ENCODE measurements around the gene GNPDA2. TPM values are rescaled to one million over a fixed set of nuclear protein-coding genes. Genes with fewer than 3 reads are reported as not detected.

Gene GNPDA2
- total RNA-seq, 1 donor from 2014 or later: 8.4 TPM

DNA sequence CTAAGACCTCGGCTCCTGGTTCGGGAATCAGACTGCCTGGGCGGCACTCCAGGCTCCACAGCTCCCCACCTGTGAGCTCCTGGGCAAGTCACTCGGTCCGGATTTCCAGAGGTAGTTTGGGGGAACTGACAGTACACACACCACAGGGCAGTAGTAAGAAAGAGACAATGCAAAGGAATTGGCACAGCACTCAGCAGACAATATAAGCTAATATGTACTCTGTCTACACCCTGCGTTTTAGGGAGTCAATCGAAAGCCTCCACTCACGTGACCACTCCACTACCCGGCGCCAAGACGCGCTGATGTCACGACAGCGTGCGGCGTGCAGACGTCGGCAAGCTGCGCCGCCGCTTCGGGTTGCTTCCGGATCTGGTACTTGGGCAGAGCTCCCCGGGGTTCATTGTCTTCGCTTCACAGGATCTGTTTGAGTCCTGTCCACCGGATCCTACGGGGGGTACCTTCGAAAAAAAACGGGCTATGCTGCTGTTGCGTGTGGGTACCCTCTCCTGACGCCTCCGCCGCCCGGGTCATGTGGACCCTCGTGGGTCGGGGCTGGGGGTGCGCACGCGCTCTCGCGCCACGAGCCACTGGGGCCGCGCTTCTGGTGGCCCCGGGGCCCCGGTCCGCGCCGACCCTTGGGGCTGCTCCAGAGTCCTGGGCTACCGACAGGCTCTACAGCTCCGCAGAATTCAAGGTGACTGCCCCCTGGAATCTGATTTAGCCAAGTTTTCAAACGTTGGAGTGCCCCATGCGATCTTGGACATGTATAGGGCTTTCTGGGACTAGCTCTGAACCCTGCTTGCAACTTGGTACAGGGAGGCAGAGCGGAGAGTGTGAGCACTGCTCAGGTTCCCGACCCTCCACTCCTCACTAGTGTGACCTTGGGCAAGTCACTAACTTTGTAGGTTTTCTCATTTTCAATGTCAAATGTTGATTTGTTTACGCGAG, 48.0 kb downstream of the GNPDA2 start, which contains the start of gene GUF1:
TSS of gene GUF1 (plus strand) at position 327 of the 948 bp plus-strand sequence. CDS start at position 530, 203 bp downstream.
- no peaks in the 10 kb centered on the region for H3K27me3 ChIP-seq (ENCODE audit: control insufficient read depth, insufficient read depth, low read length)
- peak within 1 kb of the TSS; percentile 61 for H3K4me3 ChIP-seq (ENCODE audit: low read depth, low read length)
- TF ChIP-seq, protein P1, sequence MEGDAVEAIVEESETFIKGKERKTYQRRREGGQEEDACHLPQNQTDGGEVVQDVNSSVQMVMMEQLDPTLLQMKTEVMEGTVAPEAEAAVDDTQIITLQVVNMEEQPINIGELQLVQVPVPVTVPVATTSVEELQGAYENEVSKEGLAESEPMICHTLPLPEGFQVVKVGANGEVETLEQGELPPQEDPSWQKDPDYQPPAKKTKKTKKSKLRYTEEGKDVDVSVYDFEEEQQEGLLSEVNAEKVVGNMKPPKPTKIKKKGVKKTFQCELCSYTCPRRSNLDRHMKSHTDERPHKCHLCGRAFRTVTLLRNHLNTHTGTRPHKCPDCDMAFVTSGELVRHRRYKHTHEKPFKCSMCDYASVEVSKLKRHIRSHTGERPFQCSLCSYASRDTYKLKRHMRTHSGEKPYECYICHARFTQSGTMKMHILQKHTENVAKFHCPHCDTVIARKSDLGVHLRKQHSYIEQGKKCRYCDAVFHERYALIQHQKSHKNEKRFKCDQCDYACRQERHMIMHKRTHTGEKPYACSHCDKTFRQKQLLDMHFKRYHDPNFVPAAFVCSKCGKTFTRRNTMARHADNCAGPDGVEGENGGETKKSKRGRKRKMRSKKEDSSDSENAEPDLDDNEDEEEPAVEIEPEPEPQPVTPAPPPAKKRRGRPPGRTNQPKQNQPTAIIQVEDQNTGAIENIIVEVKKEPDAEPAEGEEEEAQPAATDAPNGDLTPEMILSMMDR (IDR thresholded peaks at IDR 0.05; ENCODE audit: insufficient read depth, low read length, severe bottlenecking): no peak
- no peak for FAIRE-seq
- DNase-seq (ENCODE audit: low read depth): peak; percentile 82
- no peaks in the 10 kb centered on the region for H3K36me3 ChIP-seq (ENCODE audit: control insufficient read depth, insufficient read depth, low read length)

DNA sequence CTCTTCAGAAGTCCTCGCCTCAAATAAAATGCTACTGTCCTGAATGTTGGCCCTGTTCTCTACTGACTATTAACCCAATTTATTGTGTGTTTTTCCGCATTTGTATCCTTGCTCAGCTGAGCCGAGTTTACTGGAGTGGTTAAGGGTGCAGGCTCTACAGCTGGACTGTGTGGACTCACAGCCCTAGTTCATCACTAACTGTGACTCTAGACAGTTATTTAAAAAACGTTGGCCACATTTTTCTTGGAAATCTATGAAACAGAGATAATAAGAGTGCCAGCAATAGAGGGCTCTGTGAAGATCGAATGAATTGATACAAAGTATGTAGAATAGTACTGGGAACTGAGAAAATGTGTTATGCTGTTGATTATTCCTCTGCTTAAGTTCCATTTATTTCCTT, 51.0 kb downstream of the GNPDA2 start:
- H3K27me3 ChIP-seq (ENCODE audit: control insufficient read depth, insufficient read depth, low read length): no peaks in the 10 kb centered on the region
- no peak for DNase-seq (ENCODE audit: low read depth)
- no peak overlapping the region for H3K4me3 ChIP-seq (ENCODE audit: low read depth, low read length)
- FAIRE-seq: no peak
- no peaks in the 10 kb centered on the region for H3K36me3 ChIP-seq (ENCODE audit: control insufficient read depth, insufficient read depth, low read length)
- TF ChIP-seq, protein P1 (IDR thresholded peaks at IDR 0.05; ENCODE audit: insufficient read depth, low read length, severe bottlenecking): no peak

DNA sequence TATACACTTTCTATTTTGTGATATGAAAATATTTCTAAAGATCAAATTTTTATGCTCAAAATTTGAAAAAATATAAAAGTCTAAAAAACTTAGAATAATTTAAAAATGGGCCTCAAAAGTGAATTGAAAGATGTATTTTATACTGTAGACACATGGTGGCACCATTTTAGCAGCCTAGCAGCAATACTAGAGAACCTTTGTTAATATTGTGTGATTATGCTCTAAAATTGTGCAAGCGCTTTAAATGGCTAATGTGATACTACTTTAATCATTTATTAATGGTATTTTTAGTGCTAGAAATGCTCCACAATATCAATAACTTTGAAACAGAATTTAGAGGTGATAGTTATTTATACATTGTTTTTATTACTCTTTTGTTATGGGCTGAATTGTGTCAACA, 51.9 kb downstream of the GNPDA2 start:
- TF ChIP-seq, protein P1 (IDR thresholded peaks at IDR 0.05; ENCODE audit: insufficient read depth, low read length, severe bottlenecking): no peak
- FAIRE-seq: no peak
- no peak overlapping the region for H3K4me3 ChIP-seq (ENCODE audit: low read depth, low read length)
- DNase-seq (ENCODE audit: low read depth): no peak
- H3K36me3 ChIP-seq (ENCODE audit: control insufficient read depth, insufficient read depth, low read length): no peaks in the 10 kb centered on the region
- H3K27me3 ChIP-seq (ENCODE audit: control insufficient read depth, insufficient read depth, low read length): no peaks in the 10 kb centered on the region

DNA sequence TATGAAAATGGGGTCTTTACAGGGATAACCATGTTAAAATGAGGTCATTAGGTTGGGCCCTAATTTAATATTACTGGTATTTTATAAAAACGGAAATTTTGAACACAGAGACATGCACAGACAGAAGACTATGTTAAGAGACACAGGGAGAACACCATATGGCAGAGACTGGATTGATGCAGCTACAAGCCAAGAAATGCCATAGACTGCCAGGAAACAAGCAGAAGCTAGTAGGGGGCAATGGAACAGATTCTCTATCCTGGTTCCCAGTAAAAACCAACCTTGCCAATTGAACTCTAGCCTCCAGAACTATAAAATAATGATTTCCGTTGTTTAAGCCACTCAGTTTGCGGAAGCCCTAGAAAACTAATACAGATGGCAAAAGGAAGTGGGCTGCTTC, 54.7 kb downstream of the GNPDA2 start:
- TF ChIP-seq, protein P1 (IDR thresholded peaks at IDR 0.05; ENCODE audit: insufficient read depth, low read length, severe bottlenecking): no peak
- no peaks in the 10 kb centered on the region for H3K27me3 ChIP-seq (ENCODE audit: control insufficient read depth, insufficient read depth, low read length)
- H3K4me3 ChIP-seq (ENCODE audit: low read depth, low read length): no peak overlapping the region
- H3K36me3 ChIP-seq (ENCODE audit: control insufficient read depth, insufficient read depth, low read length): no peaks in the 10 kb centered on the region
- FAIRE-seq (no peak), DNase-seq (ENCODE audit: low read depth) (no peak)

DNA sequence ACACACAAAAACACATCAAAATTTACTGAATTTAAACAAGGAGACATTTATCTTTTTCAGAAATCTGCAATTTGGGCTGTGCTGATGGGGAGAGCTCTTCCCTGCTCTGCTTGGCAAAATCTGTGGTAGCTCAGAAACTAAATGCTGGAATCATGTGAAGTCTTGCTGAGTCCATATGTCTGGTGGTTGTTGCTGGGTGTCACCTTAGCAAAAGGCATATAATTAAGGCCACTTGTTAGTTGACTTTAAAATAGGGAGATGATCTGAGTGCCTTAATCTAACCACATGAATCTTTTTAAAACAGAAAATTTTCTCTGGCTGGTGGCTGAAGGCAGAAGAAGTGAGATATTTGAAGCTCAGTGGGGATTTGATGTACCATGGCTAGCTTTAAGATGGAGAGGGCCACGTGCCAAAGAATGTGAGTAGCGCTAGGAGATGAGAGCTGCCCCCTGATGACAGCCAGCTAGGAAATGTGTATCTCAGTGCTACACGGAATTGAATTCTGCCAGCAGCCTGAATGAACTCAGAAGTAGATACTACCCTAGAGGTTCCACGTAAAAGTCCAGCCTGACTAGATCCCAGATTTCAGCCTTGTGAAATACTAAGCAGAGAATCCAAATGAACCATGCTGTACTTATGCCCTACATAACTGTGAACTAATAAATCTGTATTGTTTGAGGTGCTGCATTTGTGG, 55.7 kb downstream of the GNPDA2 start:
- FAIRE-seq (no peak), DNase-seq (ENCODE audit: low read depth) (no peak)
- TF ChIP-seq, protein P1 (IDR thresholded peaks at IDR 0.05; ENCODE audit: insufficient read depth, low read length, severe bottlenecking): no peak
- Histone ChIP-seq H3K27me3 (ENCODE audit: control insufficient read depth, insufficient read depth, low read length) (no peaks in the 10 kb centered on the region), H3K36me3 (ENCODE audit: control insufficient read depth, insufficient read depth, low read length) (no peaks in the 10 kb centered on the region), H3K4me3 (ENCODE audit: low read depth, low read length) (no peak overlapping the region)
